Measurements from ENCODE around the gene RPL5. TPM values are rescaled to one million over a fixed set of nuclear protein-coding genes. Genes with fewer than 3 reads are reported as not detected.
A peak's percentile ranks its signal among the peaks of the same experiment; 100 is the strongest.

Gene RPL5
- total RNA-seq, 1 donor from 2014 or later, result 713 TPM

- H3K27me3 ChIP-seq (ENCODE audit: low read depth), result no peaks in the 10 kb centered on the region
- peak overlapping the region; percentile 88 for H3K4me3 ChIP-seq
- peaks cover 55% of the 10 kb centered on the region for H3K36me3 ChIP-seq
- intact Hi-C loops (cut with DNase I), result no loop called here
- no peak for ATAC-seq
- DNase-seq, result no peak
- no peaks in the 10 kb centered on the region for H3K9me3 ChIP-seq
- peaks cover 50% of the 10 kb centered on the region for H3K4me1 ChIP-seq
- TF ChIP-seq CTCF (IDR thresholded peaks at IDR 0.05), result no peak
- H3K27ac ChIP-seq, result peak overlapping the region; percentile 93
Observed at GRCh38 chr1:92833840-92834239, 2.0 kb downstream of the RPL5 start.

- H3K36me3 ChIP-seq, result peaks cover 63% of the 10 kb centered on the region
- no peaks in the 10 kb centered on the region for H3K27me3 ChIP-seq (ENCODE audit: low read depth)
- no peak overlapping the region for H3K4me3 ChIP-seq
- intact Hi-C loops (cut with DNase I), result no loop called here
- DNase-seq (no peak), ATAC-seq (no peak)
- TF ChIP-seq CTCF (IDR thresholded peaks at IDR 0.05), result no peak
- peaks cover 57% of the 10 kb centered on the region for H3K4me1 ChIP-seq
- H3K27ac ChIP-seq, result no peak overlapping the region
- H3K9me3 ChIP-seq, result no peaks in the 10 kb centered on the region
Observed at GRCh38 chr1:92834617-92835016, 2.8 kb downstream of the RPL5 start.

- intact Hi-C loops (cut with DNase I), result no loop called here
- no peak overlapping the region for H3K27ac ChIP-seq
Observed at GRCh38 chr1:92837062-92837461, 5.2 kb downstream of the RPL5 start.

GRCh38 chr1:92838519-92838918 lies 6.7 kb downstream of the RPL5 start:
- Histone ChIP-seq H3K27ac (no peak overlapping the region), H3K27me3 (ENCODE audit: low read depth) (no peaks in the 10 kb centered on the region), H3K4me3 (no peak overlapping the region), H3K9me3 (no peaks in the 10 kb centered on the region), H3K4me1 (peaks cover 52% of the 10 kb centered on the region), H3K36me3 (peaks cover 100% of the 10 kb centered on the region)
- ATAC-seq (no peak), DNase-seq (no peak)
- no peak for TF ChIP-seq CTCF (IDR thresholded peaks at IDR 0.05)
- intact Hi-C loops (cut with DNase I), result no loop called here

More at GRCh38 chr1:92837062-92837461, 5.2 kb downstream of the RPL5 start:
- no peak for TF ChIP-seq CTCF (IDR thresholded peaks at IDR 0.05)
- Histone ChIP-seq H3K4me1 (peaks cover 60% of the 10 kb centered on the region), H3K4me3 (no peak overlapping the region), H3K27me3 (ENCODE audit: low read depth) (no peaks in the 10 kb centered on the region), H3K9me3 (no peaks in the 10 kb centered on the region), H3K36me3 (peaks cover 87% of the 10 kb centered on the region)
- DNase-seq, result no peak
- ATAC-seq, result no peak

- intact Hi-C loops (cut with DNase I), result no loop called here
- TF ChIP-seq CTCF (IDR thresholded peaks at IDR 0.05), result no peak
- Histone ChIP-seq H3K4me1 (peaks cover 42% of the 10 kb centered on the region), H3K9me3 (no peaks in the 10 kb centered on the region), H3K4me3 (no peak overlapping the region), H3K27me3 (ENCODE audit: low read depth) (no peaks in the 10 kb centered on the region), H3K27ac (no peak overlapping the region), H3K36me3 (peaks cover 100% of the 10 kb centered on the region)
- ATAC-seq (no peak), DNase-seq (no peak)
Observed at GRCh38 chr1:92839442-92839841, 7.6 kb downstream of the RPL5 start.

- no peak for DNase-seq
- H3K9me3 ChIP-seq, result no peaks in the 10 kb centered on the region
- no peak for ATAC-seq
- no peaks in the 10 kb centered on the region for H3K27me3 ChIP-seq (ENCODE audit: low read depth)
- peaks cover 91% of the 10 kb centered on the region for H3K36me3 ChIP-seq
- intact Hi-C loops (cut with DNase I), result no loop called here
- peaks cover 31% of the 10 kb centered on the region for H3K4me1 ChIP-seq
- TF ChIP-seq CTCF (IDR thresholded peaks at IDR 0.05), result no peak
- no peak overlapping the region for H3K4me3 ChIP-seq
- no peak overlapping the region for H3K27ac ChIP-seq
Observed at GRCh38 chr1:92840600-92840999, 8.8 kb downstream of the RPL5 start.
